ENCODE data around the gene KCNH1.

Gene KCNH1

GRCh38 chr1:211033921-211034525, 99.9 kb downstream of the KCNH1 start:
- no peak for DNase-seq (ENCODE audit: low read depth)
- no peak for TF ChIP-seq CTCF (conservative IDR thresholded peaks at IDR 0.05; ENCODE audit: low read depth, low read length)
- no peak overlapping the region for H3K4me3 ChIP-seq (ENCODE audit: low read depth, low read length)

- no peak for TF ChIP-seq CTCF (conservative IDR thresholded peaks at IDR 0.05; ENCODE audit: low read depth, low read length)
- no peak overlapping the region for H3K4me3 ChIP-seq (ENCODE audit: low read depth, low read length)
- DNase-seq (ENCODE audit: low read depth), result no peak
Observed at GRCh38 chr1:211024901-211025300, 109.0 kb downstream of the KCNH1 start.

GRCh38 chr1:211019266-211019665, 114.7 kb downstream of the KCNH1 start:
- TF ChIP-seq CTCF (conservative IDR thresholded peaks at IDR 0.05; ENCODE audit: low read depth, low read length), result no peak
- no peak overlapping the region for H3K4me3 ChIP-seq (ENCODE audit: low read depth, low read length)
- DNase-seq (ENCODE audit: low read depth), result no peak

- DNase-seq (ENCODE audit: low read depth), result no peak
- TF ChIP-seq CTCF (conservative IDR thresholded peaks at IDR 0.05; ENCODE audit: low read depth, low read length), result no peak
- H3K4me3 ChIP-seq (ENCODE audit: low read depth, low read length), result no peak overlapping the region
Observed at GRCh38 chr1:211018690-211019089, 115.3 kb downstream of the KCNH1 start.

- no peak for TF ChIP-seq CTCF (conservative IDR thresholded peaks at IDR 0.05; ENCODE audit: low read depth, low read length)
- DNase-seq (ENCODE audit: low read depth), result no peak
- no peak overlapping the region for H3K4me3 ChIP-seq (ENCODE audit: low read depth, low read length)
Observed at GRCh38 chr1:211017075-211017718, 116.8 kb downstream of the KCNH1 start.

- no peak for DNase-seq (ENCODE audit: low read depth)
- H3K4me3 ChIP-seq (ENCODE audit: low read depth, low read length), result no peak overlapping the region
- TF ChIP-seq CTCF (conservative IDR thresholded peaks at IDR 0.05; ENCODE audit: low read depth, low read length), result no peak
Observed at GRCh38 chr1:211014275-211014674, 119.7 kb downstream of the KCNH1 start.
